ENCODE data around the gene TECTA.

DNA sequence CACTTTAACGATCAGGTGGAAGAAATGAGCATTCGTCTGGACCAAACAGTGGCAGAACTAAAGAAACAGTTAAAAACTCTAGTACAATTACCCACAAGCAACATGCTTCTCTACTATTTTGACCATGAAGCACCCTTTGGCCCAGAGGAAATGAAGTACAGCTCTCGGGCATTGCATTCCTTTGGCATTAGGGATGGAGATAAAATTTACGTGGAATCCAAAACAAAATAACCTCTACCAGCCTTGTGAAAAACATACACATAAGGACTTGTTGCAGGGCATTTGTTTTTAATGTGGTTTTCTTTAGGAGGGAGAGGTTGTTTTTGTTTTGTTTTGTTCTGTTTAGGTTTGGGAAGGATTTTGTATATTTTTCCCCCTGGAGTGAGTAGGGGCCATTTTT lies 14.2 kb upstream of the TECTA start:
- TF ChIP-seq, protein P1, sequence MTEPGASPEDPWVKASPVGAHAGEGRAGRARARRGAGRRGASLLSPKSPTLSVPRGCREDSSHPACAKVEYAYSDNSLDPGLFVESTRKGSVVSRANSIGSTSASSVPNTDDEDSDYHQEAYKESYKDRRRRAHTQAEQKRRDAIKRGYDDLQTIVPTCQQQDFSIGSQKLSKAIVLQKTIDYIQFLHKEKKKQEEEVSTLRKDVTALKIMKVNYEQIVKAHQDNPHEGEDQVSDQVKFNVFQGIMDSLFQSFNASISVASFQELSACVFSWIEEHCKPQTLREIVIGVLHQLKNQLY (CRISPR knock-in tag; IDR thresholded peaks at IDR 0.05): no peak
- no peak for TF ChIP-seq NFYB (CRISPR knock-in tag; conservative IDR thresholded peaks at IDR 0.05; ENCODE audit: low read depth)
- TF ChIP-seq, protein P2, sequence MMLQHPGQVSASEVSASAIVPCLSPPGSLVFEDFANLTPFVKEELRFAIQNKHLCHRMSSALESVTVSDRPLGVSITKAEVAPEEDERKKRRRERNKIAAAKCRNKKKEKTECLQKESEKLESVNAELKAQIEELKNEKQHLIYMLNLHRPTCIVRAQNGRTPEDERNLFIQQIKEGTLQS (CRISPR knock-in tag; conservative IDR thresholded peaks at IDR 0.05): no peak
- TF ChIP-seq, protein P3, sequence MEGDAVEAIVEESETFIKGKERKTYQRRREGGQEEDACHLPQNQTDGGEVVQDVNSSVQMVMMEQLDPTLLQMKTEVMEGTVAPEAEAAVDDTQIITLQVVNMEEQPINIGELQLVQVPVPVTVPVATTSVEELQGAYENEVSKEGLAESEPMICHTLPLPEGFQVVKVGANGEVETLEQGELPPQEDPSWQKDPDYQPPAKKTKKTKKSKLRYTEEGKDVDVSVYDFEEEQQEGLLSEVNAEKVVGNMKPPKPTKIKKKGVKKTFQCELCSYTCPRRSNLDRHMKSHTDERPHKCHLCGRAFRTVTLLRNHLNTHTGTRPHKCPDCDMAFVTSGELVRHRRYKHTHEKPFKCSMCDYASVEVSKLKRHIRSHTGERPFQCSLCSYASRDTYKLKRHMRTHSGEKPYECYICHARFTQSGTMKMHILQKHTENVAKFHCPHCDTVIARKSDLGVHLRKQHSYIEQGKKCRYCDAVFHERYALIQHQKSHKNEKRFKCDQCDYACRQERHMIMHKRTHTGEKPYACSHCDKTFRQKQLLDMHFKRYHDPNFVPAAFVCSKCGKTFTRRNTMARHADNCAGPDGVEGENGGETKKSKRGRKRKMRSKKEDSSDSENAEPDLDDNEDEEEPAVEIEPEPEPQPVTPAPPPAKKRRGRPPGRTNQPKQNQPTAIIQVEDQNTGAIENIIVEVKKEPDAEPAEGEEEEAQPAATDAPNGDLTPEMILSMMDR (IDR thresholded peaks at IDR 0.05): no peak
- no peak for TF ChIP-seq JAZF1 (CRISPR knock-in tag; IDR thresholded peaks at IDR 0.05)
- TF ChIP-seq, protein P4, sequence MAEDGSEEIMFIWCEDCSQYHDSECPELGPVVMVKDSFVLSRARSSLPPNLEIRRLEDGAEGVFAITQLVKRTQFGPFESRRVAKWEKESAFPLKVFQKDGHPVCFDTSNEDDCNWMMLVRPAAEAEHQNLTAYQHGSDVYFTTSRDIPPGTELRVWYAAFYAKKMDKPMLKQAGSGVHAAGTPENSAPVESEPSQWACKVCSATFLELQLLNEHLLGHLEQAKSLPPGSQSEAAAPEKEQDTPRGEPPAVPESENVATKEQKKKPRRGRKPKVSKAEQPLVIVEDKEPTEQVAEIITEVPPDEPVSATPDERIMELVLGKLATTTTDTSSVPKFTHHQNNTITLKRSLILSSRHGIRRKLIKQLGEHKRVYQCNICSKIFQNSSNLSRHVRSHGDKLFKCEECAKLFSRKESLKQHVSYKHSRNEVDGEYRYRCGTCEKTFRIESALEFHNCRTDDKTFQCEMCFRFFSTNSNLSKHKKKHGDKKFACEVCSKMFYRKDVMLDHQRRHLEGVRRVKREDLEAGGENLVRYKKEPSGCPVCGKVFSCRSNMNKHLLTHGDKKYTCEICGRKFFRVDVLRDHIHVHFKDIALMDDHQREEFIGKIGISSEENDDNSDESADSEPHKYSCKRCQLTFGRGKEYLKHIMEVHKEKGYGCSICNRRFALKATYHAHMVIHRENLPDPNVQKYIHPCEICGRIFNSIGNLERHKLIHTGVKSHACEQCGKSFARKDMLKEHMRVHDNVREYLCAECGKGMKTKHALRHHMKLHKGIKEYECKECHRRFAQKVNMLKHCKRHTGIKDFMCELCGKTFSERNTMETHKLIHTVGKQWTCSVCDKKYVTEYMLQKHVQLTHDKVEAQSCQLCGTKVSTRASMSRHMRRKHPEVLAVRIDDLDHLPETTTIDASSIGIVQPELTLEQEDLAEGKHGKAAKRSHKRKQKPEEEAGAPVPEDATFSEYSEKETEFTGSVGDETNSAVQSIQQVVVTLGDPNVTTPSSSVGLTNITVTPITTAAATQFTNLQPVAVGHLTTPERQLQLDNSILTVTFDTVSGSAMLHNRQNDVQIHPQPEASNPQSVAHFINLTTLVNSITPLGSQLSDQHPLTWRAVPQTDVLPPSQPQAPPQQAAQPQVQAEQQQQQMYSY (CRISPR knock-in tag; IDR thresholded peaks at IDR 0.05): no peak

Measured in WTC11 (cell line).